RWPE2 (cell line): ENCODE measurements around the gene TNFRSF13B.
"Not testable (repeated sequence)": the region's sequence is repeated elsewhere in the genome, so short reads cannot be mapped to it uniquely, and the experiment has no call there.

ENCODE experiments used
- ATAC-seq: fragments of 200-7000 bp; cut with Tn5 transposase; 3 replicates; pipeline ENCODE4 v1.9.1; 2021; ENCODE audit warnings: low read depth
- DNase-seq: peaks from one replicate; pipeline ENCODE4 v3.0.0-alpha.2; 2020; ENCODE audit warnings: low spot score
- H3K27ac ChIP-seq: fragments of 450-650 bp; 2 replicates; pipeline ENCODE4 v1.5.1; 2017; ENCODE audit warnings: mild to moderate bottlenecking; ENCODE audit not compliant: poor library complexity, severe bottlenecking
- H3K27me3 ChIP-seq: fragments of 250-450 bp; sonication (Bioruptor Pico); 2 replicates; pipeline ENCODE4 v1.5.1; 2021; ENCODE audit warnings: mild to moderate bottlenecking, moderate library complexity; ENCODE audit not compliant: insufficient read depth, poor library complexity, severe bottlenecking
- H3K36me3 ChIP-seq: fragments of 250-450 bp; sonication (Bioruptor Pico); 2 replicates; pipeline ENCODE4 v1.5.1; 2020; ENCODE audit warnings: low read depth, mild to moderate bottlenecking, moderate library complexity
- H3K4me1 ChIP-seq: fragments of 250-450 bp; sonication (Bioruptor Pico); 2 replicates; pipeline ENCODE4 v1.5.1; 2021; ENCODE audit warnings: mild to moderate bottlenecking, moderate library complexity; ENCODE audit not compliant: insufficient read depth, poor library complexity, severe bottlenecking
- H3K4me3 ChIP-seq: fragments of 250-450 bp; sonication (Bioruptor Pico); 2 replicates; pipeline ENCODE4 v1.5.1; 2021; ENCODE audit warnings: mild to moderate bottlenecking, moderate library complexity; ENCODE audit not compliant: severe bottlenecking
- H3K9me3 ChIP-seq: fragments of 250-450 bp; sonication (Bioruptor Pico); 2 replicates; pipeline ENCODE4 v1.5.1; 2021; ENCODE audit warnings: mild to moderate bottlenecking, moderate library complexity; ENCODE audit not compliant: severe bottlenecking
- CTCF ChIP-seq: fragments of 450-650 bp; IDR thresholded peaks from one replicate; pipeline ENCODE4 v1.5.1; 2017; ENCODE audit warnings: mild to moderate bottlenecking, moderate library complexity; ENCODE audit not compliant: poor library complexity, severe bottlenecking

TNFRSF13B gene

GRCh38 chr17:16968786-16969185 lies 3.1 kb downstream of the TNFRSF13B start:
- Histone ChIP-seq H3K4me1 (no peaks in the 10 kb centered on the region), H3K9me3 (no peaks in the 10 kb centered on the region), H3K4me3 (no peak overlapping the region), H3K27ac (no peak overlapping the region), H3K27me3 (no peaks in the 10 kb centered on the region), H3K36me3 (no peaks in the 10 kb centered on the region)
- TF ChIP-seq CTCF: no peak
- DNase-seq (no peak), ATAC-seq (no peak)

- Histone ChIP-seq H3K9me3 (no peaks in the 10 kb centered on the region), H3K4me1 (no peaks in the 10 kb centered on the region), H3K36me3 (no peaks in the 10 kb centered on the region), H3K27me3 (no peaks in the 10 kb centered on the region), H3K27ac (no peak overlapping the region), H3K4me3 (no peak overlapping the region)
- TF ChIP-seq CTCF: no peak
- ATAC-seq: no peak
- DNase-seq: no peak
Measured at GRCh38 chr17:16962804-16963203, 9.1 kb downstream of the TNFRSF13B start.

- Histone ChIP-seq H3K27me3 (no peaks in the 10 kb centered on the region), H3K4me1 (no peaks in the 10 kb centered on the region), H3K36me3 (no peaks in the 10 kb centered on the region), H3K9me3 (no peaks in the 10 kb centered on the region), H3K4me3 (no peak overlapping the region), H3K27ac (no peak overlapping the region)
- ATAC-seq (no peak), DNase-seq (no peak)
- no peak for TF ChIP-seq CTCF
Measured at GRCh38 chr17:16961792-16962191, 10.1 kb downstream of the TNFRSF13B start.

GRCh38 chr17:16961022-16961421 lies 10.9 kb downstream of the TNFRSF13B start:
- H3K4me1 ChIP-seq, H3K36me3 ChIP-seq, DNase-seq, H3K4me3 ChIP-seq, H3K27me3 ChIP-seq, H3K9me3 ChIP-seq, ATAC-seq, H3K27ac ChIP-seq: not testable (repeated sequence)

GRCh38 chr17:16955011-16955410 lies 16.9 kb downstream of the TNFRSF13B start:
- H3K27ac ChIP-seq, DNase-seq, H3K4me3 ChIP-seq, ATAC-seq, H3K4me1 ChIP-seq, H3K27me3 ChIP-seq, H3K9me3 ChIP-seq, H3K36me3 ChIP-seq: not testable (repeated sequence)

- H3K27ac ChIP-seq: no peak overlapping the region
- DNase-seq (no peak), ATAC-seq (no peak)
- no peaks in the 10 kb centered on the region for H3K27me3 ChIP-seq
- H3K9me3 ChIP-seq: peaks cover 5% of the 10 kb centered on the region
- TF ChIP-seq CTCF: no peak
- H3K36me3 ChIP-seq: no peaks in the 10 kb centered on the region
- no peaks in the 10 kb centered on the region for H3K4me1 ChIP-seq
- no peak overlapping the region for H3K4me3 ChIP-seq
Measured at GRCh38 chr17:16954521-16954920, 17.4 kb downstream of the TNFRSF13B start.
